ENCODE results near the gene YARS2.

GRCh38 chr12:32789916-32790315, 34.2 kb upstream of the YARS2 start:
- no peak for TF ChIP-seq TEAD4 (IDR thresholded peaks at IDR 0.05)
- TF ChIP-seq EP300 (IDR thresholded peaks at IDR 0.05; ENCODE audit: borderline replicate concordance): no peak
